Stimulated activated naive CD4-positive, alpha-beta T cell treated with Interleukin-2 at 50 U/mL for 16 hours (primary cell): Measurements from ENCODE around the gene FOXO3.

Experiments
- DNase-seq: peaks from one replicate; lab custom pipeline; 2025; lab: John Stamatoyannopoulos, UW

The FOXO3 gene

GRCh38 chr6:108714766-108715414 is 154.2 kb downstream of the FOXO3 start:
- DNase-seq: no peak

- no peak for DNase-seq
Measured at GRCh38 chr6:108715832-108716231, 155.1 kb downstream of the FOXO3 start.

GRCh38 chr6:108716801-108717791 is 156.4 kb downstream of the FOXO3 start:
- no peak for DNase-seq

- DNase-seq: no peak
Measured at GRCh38 chr6:108719477-108719876, 158.8 kb downstream of the FOXO3 start.

GRCh38 chr6:108720827-108721226 is 160.1 kb downstream of the FOXO3 start:
- DNase-seq: no peak

- DNase-seq: no peak
Measured at GRCh38 chr6:108721286-108721685, 160.6 kb downstream of the FOXO3 start.

GRCh38 chr6:108723594-108723993 is 162.9 kb downstream of the FOXO3 start:
- no peak for DNase-seq

GRCh38 chr6:108726726-108727339 is 166.1 kb downstream of the FOXO3 start:
- no peak for DNase-seq

GRCh38 chr6:108727966-108728730 is 167.4 kb downstream of the FOXO3 start:
- DNase-seq: no peak

GRCh38 chr6:108728826-108729225 is 168.1 kb downstream of the FOXO3 start:
- DNase-seq: no peak

- no peak for DNase-seq
Measured at GRCh38 chr6:108730635-108731515, 170.2 kb downstream of the FOXO3 start.

- no peak for DNase-seq
Measured at GRCh38 chr6:108732091-108732870, 171.6 kb downstream of the FOXO3 start.

- no peak for DNase-seq
Measured at GRCh38 chr6:108733051-108733450, 172.3 kb downstream of the FOXO3 start.

- no peak for DNase-seq
Measured at GRCh38 chr6:108733706-108734265, 173.1 kb downstream of the FOXO3 start.
